ENCODE data around the gene PDP2.

DNA sequence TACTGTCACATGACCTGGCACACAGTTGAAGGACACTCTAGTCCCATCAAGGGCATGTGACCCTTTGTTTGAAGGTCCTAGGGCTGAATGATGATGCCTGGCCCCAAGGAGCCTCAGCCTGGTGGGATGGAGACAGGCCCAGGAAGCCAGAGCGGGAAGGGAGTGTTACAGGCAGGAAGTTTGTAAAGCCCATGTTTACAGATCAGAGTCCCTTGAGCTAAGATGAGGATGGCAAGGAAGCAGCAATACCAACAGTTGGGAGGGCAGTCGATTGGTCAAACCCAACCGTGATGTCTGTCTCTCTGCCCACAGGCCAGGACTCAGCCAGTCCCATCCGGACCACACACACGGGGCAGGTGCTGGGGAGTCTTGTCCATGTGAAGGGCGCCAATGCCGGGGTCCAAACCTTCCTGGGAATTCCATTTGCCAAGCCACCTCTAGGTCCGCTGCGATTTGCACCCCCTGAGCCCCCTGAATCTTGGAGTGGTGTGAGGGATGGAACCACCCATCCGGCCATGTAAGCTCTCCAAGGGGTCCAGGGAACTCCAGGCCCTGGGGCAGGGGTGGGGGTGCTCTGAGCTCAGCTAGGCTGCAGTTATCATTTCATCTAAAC is 57.5 kb downstream of the PDP2 start:
- TF ChIP-seq POLR2AphosphoS5 (IDR thresholded peaks at IDR 0.05; ENCODE audit: low read depth, low read length) (no peak), SIN3A (IDR thresholded peaks at IDR 0.05; ENCODE audit: borderline replicate concordance, insufficient read depth, low read length) (no peak), REST (IDR thresholded peaks at IDR 0.05; ENCODE audit: insufficient read depth in 1 of 2, low read depth in 2 of 2, low read length in 2 of 2) (no peak), TAF1 (IDR thresholded peaks at IDR 0.05; ENCODE audit: borderline replicate concordance, insufficient read depth, low read length) (no peak)

Data from PFSK-1 (cell line).